Cardiac muscle cell (in vitro differentiated cells and primary cell): ENCODE measurements around the gene REPIN1. TPM values are rescaled to one million over a fixed set of nuclear protein-coding genes. Genes with fewer than 3 reads are reported as not detected.
A peak's percentile ranks its signal among the peaks of the same experiment; 100 is the strongest.

Experiments used
- DNase-seq, 2 donors: peaks; one replicate each; pipeline versions ENCODE4 v3.0.0 to v3.0.0-alpha.2; 2010 to 2017; ENCODE audit warnings: low read depth in 1 of 2, low spot score in 1 of 2
- H3K27ac ChIP-seq: fragments of 200-600 bp; sonication (generic); 2 replicates; pipeline ENCODE4 v1.5.1; 2016
- H3K27me3 ChIP-seq: fragments of 200-600 bp; sonication (generic); 2 replicates; pipeline ENCODE4 v1.6.0; 2016; ENCODE audit warnings: control low read depth
- H3K36me3 ChIP-seq: fragments of 200-600 bp; sonication (generic); 2 replicates; pipeline ENCODE4 v1.5.1; 2016; ENCODE audit warnings: control low read depth
- H3K4me1 ChIP-seq: fragments of 200-600 bp; sonication (generic); 2 replicates; pipeline ENCODE4 v1.8.1; 2017; ENCODE audit warnings: low read depth, mild to moderate bottlenecking, mixed run types
- H3K4me3 ChIP-seq: fragments of 200-600 bp; sonication (generic); 2 replicates; pipeline ENCODE4 v1.5.1; 2016; ENCODE audit warnings: mild to moderate bottlenecking
- H3K9me3 ChIP-seq: fragments of 200-600 bp; sonication (generic); 2 replicates; pipeline ENCODE4 v1.5.1; 2017; ENCODE audit warnings: low read depth, mild to moderate bottlenecking, control low read depth
- polyA plus RNA-seq: library from polyadenylated mRNA; unstranded; fragments of >200 nt; fragmentation: Nextera tagmentation; extraction: Ambion mirVana; gene quantifications from 2 replicates; pipeline ENCODE4 v1.2.1, GENCODE V29; 2016
- total RNA-seq: library from RNA; depleted of rRNA; stranded (reverse); fragments of >200 nt; gene quantifications from 2 replicates; pipeline ENCODE4 v1.2.3, GENCODE V29; 2016
- TF ChIP-seq, protein P1 (sequence below): IDR thresholded peaks from 2 replicates; pipeline ENCODE4 v1.5.1; 2012; ENCODE audit warnings: low read depth, mild to moderate bottlenecking, low read length

The REPIN1 gene
- total and polyA plus RNA-seq, 2 experiments from 2014 or later: 185 to 270 TPM

DNA sequence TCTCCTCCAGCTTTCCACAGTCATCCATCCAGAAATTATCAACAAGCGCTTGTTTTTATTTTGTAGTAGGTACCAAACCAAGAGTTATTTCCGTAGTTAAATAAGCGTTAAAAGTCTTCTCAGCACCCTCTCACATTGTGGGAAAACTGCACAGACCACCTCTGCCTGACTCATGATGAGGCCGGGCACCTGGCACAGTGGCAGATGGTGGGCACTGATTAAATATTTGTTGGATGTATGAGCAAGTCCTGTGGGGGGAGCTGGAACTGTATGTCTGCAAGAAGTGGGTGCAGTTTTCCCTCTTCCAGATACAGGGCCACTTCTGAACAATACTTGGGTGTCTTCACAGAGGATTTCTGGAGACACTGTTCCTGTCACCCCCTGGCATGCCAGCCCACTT, 5.3 kb upstream of the REPIN1 start:
- no peak overlapping the region for H3K4me3 ChIP-seq
- no peaks in the 10 kb centered on the region for H3K9me3 ChIP-seq
- H3K27ac ChIP-seq: peak overlapping the region; percentile 98
- H3K36me3 ChIP-seq: no peaks in the 10 kb centered on the region
- H3K27me3 ChIP-seq: no peaks in the 10 kb centered on the region
- DNase-seq: no peak
- TF ChIP-seq, protein P1, sequence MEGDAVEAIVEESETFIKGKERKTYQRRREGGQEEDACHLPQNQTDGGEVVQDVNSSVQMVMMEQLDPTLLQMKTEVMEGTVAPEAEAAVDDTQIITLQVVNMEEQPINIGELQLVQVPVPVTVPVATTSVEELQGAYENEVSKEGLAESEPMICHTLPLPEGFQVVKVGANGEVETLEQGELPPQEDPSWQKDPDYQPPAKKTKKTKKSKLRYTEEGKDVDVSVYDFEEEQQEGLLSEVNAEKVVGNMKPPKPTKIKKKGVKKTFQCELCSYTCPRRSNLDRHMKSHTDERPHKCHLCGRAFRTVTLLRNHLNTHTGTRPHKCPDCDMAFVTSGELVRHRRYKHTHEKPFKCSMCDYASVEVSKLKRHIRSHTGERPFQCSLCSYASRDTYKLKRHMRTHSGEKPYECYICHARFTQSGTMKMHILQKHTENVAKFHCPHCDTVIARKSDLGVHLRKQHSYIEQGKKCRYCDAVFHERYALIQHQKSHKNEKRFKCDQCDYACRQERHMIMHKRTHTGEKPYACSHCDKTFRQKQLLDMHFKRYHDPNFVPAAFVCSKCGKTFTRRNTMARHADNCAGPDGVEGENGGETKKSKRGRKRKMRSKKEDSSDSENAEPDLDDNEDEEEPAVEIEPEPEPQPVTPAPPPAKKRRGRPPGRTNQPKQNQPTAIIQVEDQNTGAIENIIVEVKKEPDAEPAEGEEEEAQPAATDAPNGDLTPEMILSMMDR: no peak
- peaks cover 42% of the 10 kb centered on the region for H3K4me1 ChIP-seq

DNA sequence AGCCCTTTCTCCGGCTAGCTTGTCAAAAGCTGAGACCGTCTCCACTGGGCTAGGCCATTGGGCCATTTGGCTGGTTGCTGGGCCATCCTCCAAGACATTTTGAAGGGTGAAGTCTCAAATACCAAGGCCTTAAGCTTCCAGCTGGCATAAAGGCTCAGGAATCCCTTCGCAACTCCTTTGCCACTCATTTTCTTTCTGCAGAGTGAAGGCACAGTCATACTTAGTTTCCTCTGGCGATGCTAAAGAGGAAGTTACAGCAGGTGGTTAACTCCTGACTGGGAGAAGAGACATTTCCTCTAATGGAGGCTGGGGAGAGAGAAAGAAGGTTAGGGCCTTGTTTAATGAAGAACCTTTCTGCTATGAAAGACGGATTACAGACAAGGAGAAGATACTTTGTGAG, 4.8 kb upstream of the REPIN1 start:
- Histone ChIP-seq H3K9me3 (no peaks in the 10 kb centered on the region), H3K4me1 (peaks cover 42% of the 10 kb centered on the region), H3K4me3 (no peak overlapping the region), H3K27ac (peak overlapping the region; percentile 98), H3K36me3 (no peaks in the 10 kb centered on the region), H3K27me3 (no peaks in the 10 kb centered on the region)
- no peak for DNase-seq
- TF ChIP-seq, protein P1: no peak

DNA sequence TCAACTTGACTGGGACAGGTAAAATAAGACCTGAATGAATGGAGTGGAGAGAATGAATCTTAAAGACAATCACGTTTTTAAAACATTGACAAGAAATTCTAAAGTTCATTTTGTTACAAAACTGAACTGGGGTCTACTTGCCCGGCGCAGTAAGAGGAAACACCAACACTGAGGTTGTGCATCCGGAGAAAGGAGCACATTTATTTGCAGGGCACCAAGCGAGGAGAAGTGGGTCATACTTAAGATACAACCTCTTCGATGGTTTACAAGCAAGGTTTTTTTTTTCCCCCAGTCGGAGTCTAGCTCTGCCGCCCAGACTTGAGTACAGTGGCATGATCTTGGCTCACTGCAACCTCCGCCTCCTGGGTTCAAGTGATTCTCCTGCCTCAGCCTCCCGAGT, 3.4 kb upstream of the REPIN1 start:
- no peaks in the 10 kb centered on the region for H3K9me3 ChIP-seq
- H3K27me3 ChIP-seq: no peaks in the 10 kb centered on the region
- no peak overlapping the region for H3K27ac ChIP-seq
- no peak overlapping the region for H3K4me3 ChIP-seq
- H3K4me1 ChIP-seq: peaks cover 49% of the 10 kb centered on the region
- TF ChIP-seq, protein P1: no peak
- no peak for DNase-seq
- H3K36me3 ChIP-seq: no peaks in the 10 kb centered on the region

DNA sequence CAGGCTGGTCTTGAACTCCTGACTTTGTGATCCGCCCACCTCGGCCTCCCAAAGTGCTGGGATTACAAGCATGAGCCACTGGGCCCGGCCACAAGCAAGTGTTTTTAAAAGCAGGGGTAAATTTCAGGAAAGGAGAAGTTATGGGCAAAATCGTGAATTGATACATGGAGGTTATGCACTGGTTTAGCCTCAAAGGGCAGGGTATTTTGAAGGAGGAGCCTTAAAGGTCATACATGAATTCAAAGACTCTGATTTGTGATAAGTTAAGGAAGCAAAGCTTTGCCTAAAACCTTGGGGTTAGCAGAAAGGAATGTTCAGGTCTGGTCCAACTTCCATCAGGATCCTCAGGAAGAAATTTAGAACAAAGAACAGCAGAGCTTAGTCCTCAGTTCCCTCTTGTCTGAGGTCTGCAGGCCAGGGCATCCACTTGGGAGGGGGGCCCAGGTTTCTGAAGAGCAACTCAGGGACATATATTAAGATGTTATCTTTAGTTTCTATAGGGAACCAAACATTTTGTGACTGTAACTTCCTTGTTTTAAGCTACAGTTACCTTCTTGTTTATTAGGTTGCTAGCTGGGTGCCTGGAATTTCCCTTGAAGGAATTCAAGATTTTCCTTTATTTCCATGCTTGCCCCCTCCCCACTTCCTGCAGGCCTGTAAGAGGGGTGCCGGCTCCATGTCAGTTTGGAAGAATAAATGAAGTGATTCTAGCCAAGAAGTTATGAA, 2.8 kb upstream of the REPIN1 start:
- Histone ChIP-seq H3K36me3 (peaks cover 4% of the 10 kb centered on the region), H3K9me3 (no peaks in the 10 kb centered on the region), H3K4me1 (peaks cover 54% of the 10 kb centered on the region), H3K27ac (no peak overlapping the region), H3K27me3 (no peaks in the 10 kb centered on the region), H3K4me3 (no peak overlapping the region)
- TF ChIP-seq, protein P1: no peak
- no peak for DNase-seq

DNA sequence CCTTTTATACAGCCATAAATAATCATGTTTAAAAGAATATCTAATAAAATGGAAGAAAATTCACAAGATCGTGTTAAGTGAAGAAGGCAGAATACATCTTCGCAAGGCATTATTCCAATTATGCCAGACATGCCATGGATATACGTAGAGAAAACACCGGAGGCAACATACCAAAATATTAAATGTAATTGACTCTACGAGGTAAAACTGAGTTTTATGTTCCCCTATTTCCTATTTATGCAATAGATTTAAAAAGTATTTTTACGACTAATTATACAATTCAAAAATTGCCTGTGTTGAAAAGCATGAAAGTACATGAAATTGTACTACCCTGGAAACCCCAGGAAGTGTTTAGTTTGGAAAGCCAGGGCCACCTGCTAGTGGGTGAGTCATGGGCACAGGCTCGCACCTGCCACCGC, 936 bp upstream of the REPIN1 start:
- peak in 1 of 2 donors; percentile 29 for DNase-seq
- Histone ChIP-seq H3K4me3 (peak overlapping the region; percentile 64), H3K27ac (peak overlapping the region; percentile 100)

More for the DNA sequence above, 936 bp upstream of the REPIN1 start:
- Histone ChIP-seq H3K27me3 (no peaks in the 10 kb centered on the region), H3K4me1 (peaks cover 37% of the 10 kb centered on the region), H3K9me3 (no peaks in the 10 kb centered on the region), H3K36me3 (peaks cover 12% of the 10 kb centered on the region)
- TF ChIP-seq, protein P1: no peak
